Measurements from ENCODE around the gene GTF2E1.

The GTF2E1 gene

GRCh38 chr3:120801484-120801883 lies 58.9 kb downstream of the GTF2E1 start:
- no peak for DNase-seq

GRCh38 chr3:120802916-120803315 lies 60.4 kb downstream of the GTF2E1 start:
- DNase-seq, result no peak

- no peak for DNase-seq
Measured at GRCh38 chr3:120816728-120817127, 74.2 kb downstream of the GTF2E1 start.

DNA sequence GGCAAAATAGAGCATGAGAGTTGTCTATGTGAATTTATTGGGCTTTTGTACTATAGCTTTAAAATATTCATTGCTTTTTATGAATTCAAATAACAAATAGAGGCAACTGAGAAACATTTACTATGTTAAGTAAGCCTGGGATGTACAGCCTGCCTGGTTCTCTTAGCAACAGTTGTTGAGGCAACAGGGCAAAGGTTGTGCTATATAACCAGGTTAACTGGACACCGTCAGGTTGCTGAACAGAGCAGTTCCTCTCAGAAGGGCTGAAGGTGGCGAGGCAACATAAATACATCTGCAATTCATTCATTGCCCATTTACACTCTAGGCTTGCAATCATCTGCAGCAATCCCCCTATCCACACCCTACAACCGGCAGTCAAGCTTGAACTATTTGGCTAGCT lies 78.2 kb downstream of the GTF2E1 start:
- no peak for DNase-seq

- DNase-seq, result no peak
Measured at GRCh38 chr3:120821426-120821825, 78.9 kb downstream of the GTF2E1 start.

DNA sequence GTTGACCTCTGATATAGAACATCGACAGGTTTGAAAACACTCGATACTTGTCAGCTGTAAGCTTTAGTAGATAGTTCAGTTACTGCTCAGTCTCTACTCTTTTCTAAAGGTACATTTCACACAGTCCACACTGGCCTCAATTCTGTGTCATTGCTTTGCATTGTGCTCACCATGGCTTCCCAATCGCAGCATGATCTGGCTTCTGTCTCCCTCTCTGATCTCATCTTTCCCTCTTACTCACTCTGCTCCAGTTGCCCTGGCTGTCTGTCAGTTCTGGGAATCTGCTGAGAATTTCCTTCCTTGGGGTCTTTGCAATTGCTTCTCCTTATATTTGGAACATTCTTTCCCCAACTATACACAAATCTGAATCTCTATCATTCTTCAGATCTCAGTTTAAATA lies 80.6 kb downstream of the GTF2E1 start:
- no peak for DNase-seq

DNA sequence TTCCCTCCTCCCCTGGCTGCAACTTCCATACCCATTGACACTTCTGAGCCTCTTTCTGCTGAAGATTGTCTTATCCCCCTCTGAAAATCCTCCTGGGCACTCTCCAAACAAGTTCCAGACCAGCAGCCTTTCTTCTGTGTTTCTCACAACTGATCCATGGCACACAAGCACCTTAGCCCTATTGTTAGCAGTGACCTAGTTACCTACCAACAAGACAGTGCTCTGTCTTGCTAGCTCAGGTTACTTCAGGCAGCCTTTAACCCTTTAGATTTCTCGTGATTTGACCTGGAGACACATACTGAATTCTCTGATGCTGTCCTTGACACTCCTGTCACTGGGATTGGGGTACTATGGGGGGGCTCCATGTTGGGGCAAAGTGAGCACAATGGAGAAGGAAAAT lies 82.1 kb downstream of the GTF2E1 start:
- DNase-seq, result no peak

DNA sequence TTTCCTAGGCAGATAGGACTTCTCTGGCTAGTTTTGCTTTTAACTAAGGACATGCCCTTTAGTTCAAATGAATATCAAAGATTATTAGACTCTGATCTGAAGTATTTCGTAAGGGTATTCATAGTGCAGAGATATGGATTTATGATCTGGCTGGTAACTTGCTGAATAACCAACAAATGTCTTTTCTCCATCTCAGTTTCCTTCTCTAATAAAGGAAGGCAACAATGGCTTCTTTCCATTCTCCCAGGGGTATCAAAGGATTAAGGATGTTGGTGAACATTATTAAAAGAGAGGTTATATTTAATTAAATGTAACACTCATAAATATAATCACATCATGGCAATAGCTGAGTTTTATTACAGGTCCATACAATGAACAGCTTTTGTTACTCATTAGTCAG lies 86.3 kb downstream of the GTF2E1 start:
- no peak for DNase-seq

GRCh38 chr3:120831066-120831465 lies 88.5 kb downstream of the GTF2E1 start:
- DNase-seq, result no peak

All from activated CD4-positive, alpha-beta T cell treated with anti-CD3 and anti-CD28 coated beads, Interleukin-2, amount 50 U/mL, for 4 hours (primary cell).